T-helper 9 cell (primary cell): Measurements from ENCODE around the gene GSX1.
"Not testable (repeated sequence)": the region's sequence is repeated elsewhere in the genome, so short reads cannot be mapped to it uniquely, and the experiment has no call there.

Experiments used
- DNase-seq: peaks from one replicate; pipeline ENCODE4 v3.0.0-alpha.2; 2020
- total RNA-seq, 2 donors: gene quantifications; one replicate each; lab custom pipeline; 2026; lab: John Stamatoyannopoulos, UW

The GSX1 gene
- total RNA-seq, result 0 reads per million in 2 donors

DNA sequence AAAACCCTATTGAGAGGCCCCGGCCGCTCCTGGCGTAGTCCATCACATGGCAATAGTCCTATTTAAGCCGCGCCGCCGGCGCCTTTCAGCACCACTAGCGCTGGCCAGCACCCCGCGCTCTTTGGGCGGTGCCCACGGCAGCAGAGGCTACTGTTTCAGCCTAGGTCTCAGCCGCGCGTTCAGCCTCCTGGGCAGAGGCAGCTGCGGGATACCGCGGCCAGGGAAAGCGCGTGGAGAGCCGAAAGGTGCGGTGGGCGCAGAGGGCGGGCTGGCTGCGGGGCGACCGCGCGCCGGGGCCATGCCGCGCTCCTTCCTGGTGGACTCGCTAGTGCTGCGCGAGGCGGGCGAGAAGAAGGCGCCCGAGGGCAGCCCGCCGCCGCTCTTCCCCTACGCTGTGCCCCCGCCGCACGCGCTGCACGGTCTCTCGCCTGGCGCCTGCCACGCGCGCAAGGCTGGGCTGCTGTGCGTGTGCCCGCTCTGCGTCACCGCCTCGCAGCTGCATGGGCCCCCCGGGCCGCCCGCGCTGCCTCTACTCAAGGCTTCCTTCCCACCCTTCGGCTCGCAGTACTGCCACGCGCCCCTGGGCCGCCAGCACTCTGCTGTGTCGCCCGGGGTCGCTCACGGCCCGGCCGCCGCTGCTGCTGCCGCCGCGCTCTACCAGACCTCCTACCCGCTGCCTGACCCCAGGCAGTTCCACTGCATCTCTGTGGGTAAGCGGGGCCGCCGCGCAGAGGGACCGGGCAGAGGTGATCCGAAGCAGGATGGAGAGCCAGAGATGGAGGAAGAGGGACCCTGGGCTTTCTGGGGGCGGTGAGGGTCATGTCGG lies at the start of gene GSX1:
TSS of gene GSX1 (plus strand) at position 91 of the 826 bp plus-strand sequence. CDS start at position 299, 208 bp downstream.
- peak; percentile 16 for DNase-seq

DNA sequence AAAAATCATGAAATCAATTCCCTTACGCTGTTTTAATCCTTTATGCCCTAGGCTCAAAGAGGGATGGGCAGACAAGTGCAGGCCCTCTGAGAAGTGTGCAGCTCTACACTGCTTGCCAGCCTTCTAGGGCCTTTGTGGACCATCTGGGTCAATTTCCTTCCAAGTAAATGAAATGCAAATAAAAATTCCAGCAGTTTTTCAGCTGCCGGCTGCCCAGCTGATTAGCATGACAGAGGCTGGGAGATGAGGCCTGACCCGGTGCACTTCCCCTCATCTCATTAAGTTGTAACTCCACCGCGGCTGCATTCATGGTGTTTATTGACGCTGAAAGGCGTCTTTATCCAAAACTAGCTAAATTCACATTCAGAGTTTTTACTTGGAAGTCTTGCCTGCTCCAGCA lies 47.5 kb upstream of the GSX1 start:
- no peak for DNase-seq

DNA sequence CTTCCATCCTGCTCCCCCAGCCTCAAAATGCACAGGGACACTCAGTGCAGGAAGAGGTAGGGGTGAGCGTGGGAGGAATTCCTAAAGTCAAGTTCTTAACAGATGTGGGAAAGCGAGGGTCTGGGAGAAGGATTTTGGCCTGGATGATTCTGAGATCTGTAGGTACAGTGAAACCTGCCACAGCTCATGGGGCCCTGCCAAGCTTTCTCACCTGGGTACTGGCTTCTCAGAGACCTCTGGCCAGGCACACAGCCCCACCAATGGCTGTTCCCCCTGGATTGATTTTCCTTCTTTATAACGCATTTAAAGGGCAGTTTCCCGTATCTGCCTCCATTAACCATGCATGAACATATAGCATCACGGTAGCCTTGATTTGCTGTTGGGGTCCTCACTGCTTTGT lies 47.0 kb upstream of the GSX1 start:
- no peak for DNase-seq

DNA sequence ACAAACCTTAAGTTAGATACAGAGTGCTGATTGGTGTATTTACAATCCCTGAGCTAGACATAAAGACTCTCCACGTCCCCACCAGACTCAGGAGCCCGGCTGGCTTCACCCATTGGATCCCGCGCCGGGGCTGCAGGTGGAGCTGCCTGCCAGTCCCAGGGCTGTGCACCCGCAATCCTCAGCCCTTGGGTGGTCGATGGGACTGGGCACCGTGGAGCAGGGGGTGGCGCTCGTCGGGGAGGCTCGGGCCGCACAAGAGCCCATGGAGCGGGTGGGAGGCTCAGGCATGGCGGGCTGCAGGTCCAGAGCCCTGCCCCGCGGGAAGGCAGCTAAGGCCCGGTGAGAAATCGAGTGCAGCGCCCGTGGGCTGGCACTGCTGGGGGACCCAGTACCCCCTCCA lies 44.1 kb upstream of the GSX1 start:
- not testable (repeated sequence) for DNase-seq

DNA sequence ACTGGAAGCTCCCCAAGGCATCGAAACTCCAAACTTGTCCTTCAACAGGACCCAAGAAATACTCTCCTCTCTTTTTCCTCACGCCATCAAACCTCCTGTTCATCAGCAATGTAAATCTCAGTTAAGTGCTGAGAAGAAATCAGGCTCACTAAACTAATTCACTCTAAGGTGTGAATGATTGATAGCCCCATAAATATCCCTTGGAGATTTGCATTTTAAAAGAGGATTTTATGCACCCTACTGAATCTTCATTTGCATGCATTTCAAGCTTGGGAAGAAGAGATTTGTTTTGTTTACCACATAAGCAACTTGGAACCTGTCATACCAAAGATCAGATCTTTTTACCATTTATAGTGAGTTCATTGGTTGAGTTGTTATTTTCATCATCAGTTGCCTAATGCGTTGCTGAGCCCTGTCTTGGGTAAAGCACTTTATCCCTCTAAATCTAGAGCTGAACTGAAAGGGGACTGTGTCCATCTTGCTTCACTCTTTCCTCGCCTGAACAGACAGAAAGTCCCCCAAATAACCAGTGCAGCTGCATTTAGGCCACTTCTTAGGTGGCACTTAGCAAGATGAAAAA lies 40.2 kb upstream of the GSX1 start:
- no peak for DNase-seq

DNA sequence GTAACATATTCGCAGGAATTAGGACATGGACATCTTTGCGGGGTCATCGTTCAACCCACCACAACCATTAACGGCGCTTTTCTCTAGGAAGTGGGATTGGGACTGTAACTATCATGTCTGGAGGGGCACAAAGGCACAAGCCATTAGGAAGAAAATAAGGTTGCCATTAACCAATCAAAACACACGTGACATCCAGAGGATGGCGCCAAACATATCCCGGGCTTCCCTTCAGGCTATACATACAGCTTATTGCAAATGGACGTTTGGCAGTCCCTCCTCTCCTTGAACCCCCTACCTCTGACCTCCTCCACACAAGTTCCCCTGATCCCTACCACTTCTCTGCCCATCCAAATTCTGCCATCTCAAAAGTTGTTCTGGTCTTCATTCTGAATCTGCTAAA lies 26.6 kb upstream of the GSX1 start:
- no peak for DNase-seq

DNA sequence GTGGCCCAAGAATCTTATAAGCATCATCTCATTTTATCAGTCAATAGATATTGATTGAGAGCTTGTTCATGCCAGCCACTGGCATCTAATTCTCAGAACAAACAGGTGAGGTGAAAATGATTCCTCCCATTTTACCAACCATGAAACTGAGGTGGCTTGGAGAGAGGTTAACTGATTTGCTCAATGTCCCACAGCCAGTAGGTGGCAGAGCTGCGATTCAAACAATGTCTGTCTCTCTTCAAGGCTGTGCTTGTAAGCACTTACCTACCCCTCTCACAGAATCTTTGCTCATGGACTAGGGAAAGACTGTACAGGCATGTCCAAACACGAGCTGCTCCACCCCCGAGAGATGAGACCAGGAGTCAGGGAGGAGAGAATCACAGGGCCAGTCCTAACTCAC lies 21.5 kb upstream of the GSX1 start:
- no peak for DNase-seq

DNA sequence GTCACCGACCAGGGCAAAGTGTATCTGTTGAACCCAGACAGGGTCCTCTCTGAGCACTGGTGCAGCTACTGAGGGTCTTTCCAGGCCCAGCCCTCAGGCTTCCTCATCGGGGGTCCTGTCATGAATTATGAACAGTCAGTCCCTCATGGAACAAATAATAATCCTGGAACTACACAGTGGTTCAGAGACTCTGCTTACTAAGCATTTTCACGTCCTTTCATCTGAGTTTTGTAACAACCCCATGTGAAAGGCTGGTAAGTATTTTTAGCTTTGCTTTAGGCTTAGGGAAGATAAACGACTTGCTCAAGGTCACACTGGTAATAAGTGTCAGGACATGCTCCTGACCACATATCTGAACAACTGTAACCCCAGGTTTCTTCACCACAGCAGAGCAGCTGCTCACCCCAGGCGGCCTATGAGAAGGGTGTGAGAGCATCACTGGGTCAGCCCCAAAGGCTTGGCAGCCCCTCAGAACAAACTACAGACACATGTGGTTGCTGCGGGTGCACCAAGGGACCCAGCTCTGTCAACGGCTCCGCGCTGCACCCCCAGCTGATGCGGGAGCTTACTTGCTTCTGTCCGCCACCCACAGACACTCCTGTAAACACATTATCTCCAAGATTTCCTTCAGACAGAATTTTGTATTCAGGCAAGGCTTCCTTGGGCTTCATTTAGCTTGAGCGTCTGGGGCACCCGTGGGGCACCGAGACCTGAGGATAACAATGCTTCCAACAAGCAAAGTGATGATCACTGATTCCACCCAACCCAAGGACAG lies 19.4 kb upstream of the GSX1 start:
- DNase-seq, result no peak

DNA sequence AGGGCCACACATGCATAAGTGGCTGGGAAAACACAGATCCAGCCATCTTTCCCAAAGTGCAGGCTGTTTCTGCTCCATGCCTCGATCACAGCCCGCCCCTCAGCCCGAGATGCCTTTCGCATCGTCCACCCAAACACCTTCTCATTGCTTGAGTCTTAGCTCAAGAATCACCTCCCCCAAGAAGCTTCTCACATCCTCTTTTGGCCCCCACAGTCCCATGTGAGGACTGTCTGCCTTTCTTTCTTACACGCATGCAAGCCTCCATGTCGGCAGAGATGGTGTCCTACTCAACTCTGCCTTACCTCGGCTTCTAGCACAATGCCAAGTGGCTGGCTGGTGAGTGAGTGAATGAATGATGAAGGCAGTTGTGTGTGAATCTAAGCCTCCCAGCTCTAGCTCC lies 18.1 kb upstream of the GSX1 start:
- DNase-seq, result no peak

DNA sequence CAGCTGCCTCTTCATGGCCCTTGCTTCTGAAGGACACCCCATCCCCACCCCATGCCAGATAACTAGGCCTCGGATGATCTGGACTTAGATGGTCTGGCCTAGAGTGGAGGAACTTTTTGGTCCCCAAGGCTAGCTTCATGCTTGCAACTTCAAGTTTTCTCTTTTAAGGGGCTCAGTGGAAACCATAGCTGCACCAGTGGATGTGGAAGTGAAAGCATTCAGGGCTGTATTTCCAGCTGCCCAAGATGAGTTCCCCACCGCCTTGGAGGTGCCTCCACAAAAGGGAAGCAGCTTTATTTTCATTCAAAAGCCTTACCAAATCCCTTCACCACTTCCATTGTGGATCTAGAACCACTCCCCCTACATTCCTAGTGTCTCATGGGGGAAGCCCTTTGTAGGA lies 17.6 kb upstream of the GSX1 start:
- no peak for DNase-seq

DNA sequence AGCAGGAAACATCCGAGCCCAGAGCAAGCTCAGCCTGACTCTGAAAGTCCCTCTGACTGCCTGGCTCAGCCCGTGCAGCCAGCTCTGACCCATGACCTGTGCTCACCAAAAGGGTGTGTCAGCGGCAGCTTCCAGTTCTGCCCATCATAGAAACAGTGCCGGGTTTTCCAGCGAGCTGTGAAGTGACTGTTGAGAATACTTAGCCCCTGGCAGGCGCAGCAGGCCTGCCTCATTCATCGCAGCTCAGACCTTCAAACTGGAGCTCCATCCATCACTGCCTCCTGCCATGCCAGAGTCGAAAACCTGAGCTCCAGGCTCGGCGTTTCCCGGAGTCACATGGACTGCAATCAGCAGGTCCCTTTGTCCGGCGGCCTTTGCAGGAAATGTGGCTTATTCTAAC lies 16.3 kb upstream of the GSX1 start:
- no peak for DNase-seq

DNA sequence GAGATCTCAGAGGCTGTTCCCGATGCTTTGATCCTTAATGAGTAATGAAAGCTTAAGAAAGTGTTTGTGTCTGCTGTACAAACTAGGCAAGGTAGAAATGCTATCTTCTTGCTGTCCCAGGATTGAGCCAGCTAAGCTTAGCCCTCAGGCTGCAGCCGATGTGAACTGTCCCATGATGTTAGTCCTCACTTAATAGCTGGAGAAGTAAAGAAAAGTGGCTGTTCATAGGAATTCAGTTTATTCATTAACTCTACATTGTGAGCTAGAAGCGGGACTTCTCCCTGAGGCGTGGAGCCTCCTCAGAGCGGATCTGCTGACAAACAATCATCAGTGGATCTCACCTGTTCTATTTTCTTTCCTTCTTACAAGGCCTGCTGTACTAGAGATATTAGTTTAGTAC lies 10.1 kb upstream of the GSX1 start:
- no peak for DNase-seq

DNA sequence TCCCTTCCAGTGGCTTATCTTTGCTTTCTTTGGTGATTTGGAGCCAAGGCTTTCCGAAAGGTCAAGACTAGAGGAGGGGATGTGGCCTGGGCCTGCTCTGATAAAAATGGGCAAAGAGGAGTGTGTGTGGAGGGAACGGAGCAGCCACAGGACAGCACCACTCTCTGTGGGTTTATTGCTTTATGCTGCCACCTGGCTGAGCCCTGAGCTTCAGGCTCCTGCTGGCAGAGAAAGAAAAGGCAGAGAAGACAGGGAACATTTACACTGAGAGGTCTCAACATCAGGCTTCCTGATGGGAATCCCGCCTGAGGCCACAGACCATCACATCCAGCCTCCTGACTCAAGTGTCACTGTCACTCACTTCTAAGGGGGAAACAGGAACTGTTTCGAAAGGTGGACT lies 9.2 kb upstream of the GSX1 start:
- no peak for DNase-seq

DNA sequence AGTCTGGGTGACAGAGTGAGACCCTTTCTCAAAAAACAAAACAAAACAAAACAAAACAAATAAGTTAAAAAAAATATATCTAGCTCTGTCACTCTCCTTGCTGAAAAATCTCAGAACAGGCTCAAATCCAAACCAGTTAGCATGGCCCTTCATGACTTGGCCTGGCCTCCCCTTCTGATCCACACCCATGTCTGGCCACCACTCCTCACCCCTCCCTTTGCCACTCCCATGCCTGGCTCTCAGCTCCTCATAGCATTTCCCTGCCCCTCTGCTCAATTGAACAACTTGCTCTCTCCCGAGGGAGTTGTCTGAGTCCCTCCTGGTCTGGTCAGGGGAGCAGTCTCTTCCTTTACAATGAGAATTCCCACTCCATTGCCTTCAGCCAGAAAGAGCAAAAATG lies 4.0 kb upstream of the GSX1 start:
- no peak for DNase-seq

DNA sequence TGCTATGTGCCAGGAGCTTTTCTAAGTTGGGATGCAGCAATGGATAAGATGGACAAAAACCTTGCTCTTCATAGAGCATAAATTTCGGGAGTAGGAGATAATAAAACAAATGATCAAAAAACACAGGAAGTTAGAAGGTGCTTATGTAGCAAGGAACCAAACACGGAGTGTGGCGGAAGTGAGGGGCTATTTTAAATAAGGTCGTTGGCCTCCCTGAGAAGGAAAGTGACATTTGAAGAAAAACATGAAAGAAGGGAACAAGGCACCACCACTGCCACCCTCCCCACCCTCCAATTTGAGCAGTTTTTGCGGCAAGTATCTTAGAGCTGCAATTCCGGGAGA lies 3.2 kb upstream of the GSX1 start:
- DNase-seq, result no peak

DNA sequence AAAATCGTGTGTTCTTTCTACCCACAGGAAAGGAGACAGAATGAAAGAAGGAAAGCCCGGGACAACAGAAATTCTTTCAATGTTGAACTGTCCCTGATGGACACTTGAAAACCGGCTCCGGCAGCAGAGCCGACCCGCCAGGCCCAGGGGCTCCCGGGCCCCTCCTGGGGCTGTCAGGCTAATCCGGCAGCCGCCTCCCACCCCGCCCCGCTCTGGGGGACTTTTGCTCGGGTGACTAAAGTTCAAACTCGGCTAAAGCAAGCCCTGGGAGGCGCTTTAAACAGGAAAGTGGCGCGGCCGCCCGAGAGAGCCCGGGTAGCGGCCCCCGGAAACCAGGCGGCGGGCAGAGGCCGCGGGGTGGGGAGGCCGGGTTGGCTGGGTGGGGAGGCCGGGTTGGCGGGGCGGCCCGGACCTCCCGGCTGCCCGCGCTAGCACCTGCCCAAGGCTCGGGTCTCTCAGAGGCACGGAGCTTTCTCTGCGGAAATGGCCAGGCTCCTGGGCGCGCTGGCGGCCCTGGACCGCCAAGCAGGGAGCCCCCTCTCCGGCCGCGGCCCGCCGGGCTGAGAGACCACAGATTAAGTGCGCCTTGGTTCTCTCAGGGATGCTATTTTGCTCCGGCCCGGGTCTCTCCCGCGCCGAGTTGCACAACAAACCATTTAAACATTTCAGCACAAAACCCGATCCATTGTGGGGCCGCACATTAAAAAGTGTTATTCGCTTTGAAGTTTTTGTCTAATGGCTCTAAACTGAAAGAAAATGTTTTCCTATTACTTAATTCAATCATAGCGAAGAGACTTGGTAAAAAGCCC lies 2.6 kb upstream of the GSX1 start:
- no peak for DNase-seq

DNA sequence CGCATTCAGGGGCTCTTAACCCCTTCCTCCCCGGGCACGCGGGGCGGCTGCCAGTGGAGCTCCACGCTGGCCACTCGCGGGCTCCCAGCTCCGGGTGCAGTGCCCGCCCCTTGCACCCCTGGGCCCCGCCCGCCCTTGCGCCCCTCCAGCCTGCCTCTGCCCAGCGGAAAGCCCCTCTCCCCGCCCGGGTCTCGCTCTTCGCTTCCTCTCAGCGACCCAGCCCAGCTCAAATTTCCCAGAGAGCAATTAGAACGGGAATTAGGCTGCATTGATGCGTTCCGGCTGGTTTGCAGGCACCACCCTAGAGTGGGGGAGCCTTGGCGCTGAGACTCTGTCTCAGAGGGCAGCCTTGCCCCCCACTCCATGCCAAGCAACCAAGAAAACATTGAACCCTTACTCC lies 1.8 kb upstream of the GSX1 start:
- no peak for DNase-seq

DNA sequence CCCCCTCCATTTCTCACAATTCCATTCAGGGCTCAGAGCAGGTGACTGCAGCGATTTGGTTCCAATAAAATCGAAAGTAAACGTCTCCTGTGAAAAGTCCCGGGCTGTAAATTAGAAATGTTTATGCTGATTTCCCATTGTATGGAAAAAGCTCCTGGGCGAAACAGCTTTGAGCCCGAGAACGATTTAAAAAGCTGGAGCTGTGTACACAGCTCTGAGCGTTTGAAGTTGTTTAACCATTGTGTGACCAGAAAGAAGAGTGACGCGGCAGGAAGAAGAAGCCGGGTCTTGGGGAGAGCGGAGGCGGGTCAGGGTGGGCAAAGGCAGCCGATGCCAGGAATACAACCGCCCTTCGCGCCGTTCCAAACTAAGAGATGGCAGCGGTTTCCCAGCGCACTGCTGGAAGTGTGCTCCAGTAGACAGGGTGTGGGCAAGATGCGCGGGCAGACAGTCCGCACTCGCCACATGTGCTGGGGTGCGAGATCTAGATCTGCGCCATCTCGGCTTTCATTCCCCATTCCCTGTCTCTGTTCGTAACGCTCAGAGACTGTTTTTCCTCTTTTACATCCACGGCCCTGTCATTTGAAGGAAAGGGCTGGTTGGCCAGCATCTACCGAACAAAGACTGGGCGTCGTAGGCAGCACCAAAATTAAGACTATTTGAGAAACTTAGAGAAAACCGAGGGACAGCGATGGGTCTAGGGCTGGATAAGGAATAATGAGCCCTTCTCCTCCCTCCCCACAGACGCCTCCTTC lies 960 bp upstream of the GSX1 start:
- DNase-seq, result no peak

DNA sequence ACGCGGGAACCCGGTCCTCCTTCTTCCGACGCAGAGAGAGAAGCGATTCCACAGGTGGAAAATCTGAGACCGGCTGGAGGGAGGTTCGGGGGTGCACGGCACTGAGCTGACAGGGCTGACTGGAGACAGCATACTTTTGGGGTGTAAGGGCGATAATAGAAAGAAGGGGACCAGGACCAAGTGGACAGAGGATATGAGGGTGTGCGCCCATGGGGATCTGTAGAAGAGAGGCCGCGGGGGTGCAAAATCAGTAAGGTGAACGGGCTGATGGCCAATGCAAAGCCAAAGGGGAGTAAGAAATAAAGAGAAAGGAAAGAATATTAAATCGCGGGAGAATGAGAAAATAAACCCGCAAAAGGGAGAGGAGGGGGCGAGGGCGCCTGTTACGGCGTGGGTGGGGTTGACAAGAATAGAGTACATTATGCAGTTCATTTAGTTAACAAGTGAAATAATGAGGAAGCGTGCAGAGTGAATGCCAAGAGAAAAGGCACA lies 336 bp upstream of the GSX1 start:
- no peak for DNase-seq

DNA sequence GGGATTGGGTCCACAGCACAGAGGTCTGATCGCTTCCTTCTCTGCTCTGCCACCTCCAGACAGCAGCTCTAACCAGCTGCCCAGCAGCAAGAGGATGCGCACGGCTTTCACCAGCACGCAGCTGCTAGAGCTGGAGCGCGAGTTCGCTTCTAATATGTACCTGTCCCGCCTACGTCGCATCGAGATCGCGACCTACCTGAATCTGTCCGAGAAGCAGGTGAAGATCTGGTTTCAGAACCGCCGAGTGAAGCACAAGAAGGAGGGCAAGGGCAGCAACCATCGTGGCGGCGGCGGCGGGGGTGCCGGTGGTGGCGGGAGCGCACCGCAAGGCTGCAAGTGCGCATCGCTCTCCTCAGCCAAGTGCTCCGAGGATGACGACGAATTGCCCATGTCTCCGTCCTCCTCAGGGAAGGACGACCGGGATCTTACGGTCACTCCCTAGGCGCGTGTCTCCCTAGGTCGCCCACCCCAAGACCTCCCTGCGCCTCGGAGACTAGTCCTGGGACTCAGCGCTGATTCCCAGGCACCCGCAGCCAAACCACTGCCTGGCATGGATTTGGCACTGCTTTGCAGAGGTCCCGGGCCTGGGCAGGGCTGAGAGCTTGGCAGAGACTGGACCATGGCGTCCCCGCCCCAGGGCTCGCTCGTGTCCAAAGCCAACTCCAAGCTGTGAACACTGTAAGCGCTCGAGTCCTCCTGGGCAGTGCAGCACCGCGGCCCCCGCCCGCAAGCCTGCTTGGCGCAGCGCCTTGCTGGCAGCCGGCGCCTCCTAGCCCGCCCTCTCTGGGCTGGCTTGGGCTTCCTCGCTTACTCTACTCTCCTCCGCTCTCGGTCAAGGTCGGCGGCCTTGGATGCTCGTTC lies 1.5 kb downstream of the GSX1 start:
- DNase-seq, result no peak

DNA sequence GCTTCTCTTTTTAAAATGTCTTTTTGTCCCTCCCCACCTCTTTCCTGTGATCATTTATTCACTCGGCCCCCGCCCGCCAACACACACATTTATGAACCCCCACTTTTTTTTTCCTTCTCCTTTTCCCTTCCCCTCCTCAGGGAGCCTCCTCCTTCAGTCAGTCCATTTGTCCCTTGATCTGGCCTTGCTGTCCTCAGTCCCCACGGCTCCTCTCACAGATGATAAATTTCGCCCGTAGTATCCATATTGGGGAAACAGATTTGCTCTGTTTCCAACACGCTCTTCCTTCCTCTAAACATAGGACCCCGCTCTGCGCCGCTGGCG lies 2.0 kb downstream of the GSX1 start:
- DNase-seq, result no peak
